GM19240 (cell line): ENCODE results near the gene GUCA2B.

Source experiments
- DNase-seq: peaks from one replicate; pipeline ENCODE4 v3.0.0; 2011; ENCODE audit warnings: low spot score; ENCODE audit not compliant: insufficient read length

GUCA2B gene

DNA sequence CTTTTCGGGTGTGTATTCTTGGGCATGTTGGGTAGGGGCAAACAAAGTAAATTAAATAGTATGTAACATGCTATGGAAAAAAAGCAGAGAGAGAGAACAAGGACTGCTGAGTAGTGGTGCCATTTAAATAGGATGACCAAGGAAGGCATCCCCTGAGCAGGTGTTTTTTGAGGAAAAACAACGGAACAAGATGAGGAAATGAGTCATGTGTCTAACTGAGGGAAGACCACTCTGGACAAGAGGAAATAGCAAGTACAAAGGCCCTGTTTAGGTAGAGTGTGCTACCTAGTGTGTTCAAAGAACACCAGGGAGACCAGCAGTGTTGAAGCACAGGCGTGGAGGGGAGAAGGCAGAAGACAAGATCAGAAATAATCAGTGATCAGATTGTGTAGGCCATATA is 31.4 kb downstream of the GUCA2B start:
- no peak for DNase-seq

- no peak for DNase-seq
Measured at GRCh38 chr1:42186152-42186551, 32.9 kb downstream of the GUCA2B start.

DNA sequence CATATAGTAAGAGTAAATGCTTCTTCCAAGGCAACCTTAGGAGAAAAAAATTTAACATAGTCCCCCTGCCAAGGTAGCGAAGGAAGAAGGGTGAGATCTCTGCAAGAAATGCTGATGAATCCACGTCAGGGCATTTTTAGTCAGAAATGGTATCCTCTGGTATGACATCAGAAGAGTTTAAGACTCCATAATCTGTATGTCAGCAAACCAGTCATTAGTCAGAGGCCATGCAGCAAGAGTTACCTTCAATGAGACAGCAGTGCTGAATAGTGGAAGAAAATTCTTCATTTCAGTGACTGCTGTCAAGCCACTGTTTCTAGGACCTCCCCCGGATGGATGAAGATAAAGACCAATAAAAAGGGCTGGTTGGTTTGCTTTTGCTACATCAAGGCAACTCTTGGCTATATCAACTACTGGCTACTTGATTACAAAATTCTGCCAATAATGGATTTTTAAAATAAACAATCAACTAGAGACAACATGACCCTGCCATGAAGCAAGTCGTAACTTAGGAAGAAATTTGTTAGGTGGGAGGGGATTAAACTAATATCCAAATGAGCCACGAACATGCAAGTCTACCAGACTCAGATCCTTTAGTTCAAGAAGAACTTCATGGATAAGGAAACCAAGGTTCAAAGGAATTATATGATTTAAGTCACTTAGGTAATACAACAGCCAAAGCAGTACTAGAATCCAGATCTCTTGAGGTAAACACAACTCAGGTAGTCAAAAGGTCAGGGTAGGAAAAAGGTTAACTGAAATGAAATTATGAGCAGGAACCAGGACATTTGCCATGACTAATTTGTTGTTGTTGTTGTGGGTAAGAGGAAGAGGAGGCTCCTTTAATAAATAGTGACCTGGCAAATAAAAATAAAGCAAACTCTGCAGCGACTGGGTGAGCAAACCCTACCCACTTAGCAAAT is 37.0 kb downstream of the GUCA2B start:
- no peak for DNase-seq

GRCh38 chr1:42191319-42191718 is 38.1 kb downstream of the GUCA2B start:
- DNase-seq = no peak

GRCh38 chr1:42192106-42192505 is 38.9 kb downstream of the GUCA2B start:
- no peak for DNase-seq

GRCh38 chr1:42195841-42196240 is 42.6 kb downstream of the GUCA2B start:
- no peak for DNase-seq

- DNase-seq = no peak
Measured at GRCh38 chr1:42198251-42198650, 45.0 kb downstream of the GUCA2B start.

- DNase-seq = no peak
Measured at GRCh38 chr1:42201986-42202385, 48.8 kb downstream of the GUCA2B start.
